Activated gamma-delta T cell treated with anti-CD3 and anti-CD28 coated beads, Interleukin-2, amount 50 U/mL, for 16 hours (primary cell): ENCODE measurements around the gene SUFU.
"Not testable (repeated sequence)": the region's sequence is repeated elsewhere in the genome, so short reads cannot be mapped to it uniquely, and the experiment has no call there.

Experiments used
- DNase-seq: peaks from one replicate; pipeline ENCODE4 v3.0.0-alpha.2; 2020; ENCODE audit warnings: low read depth

The SUFU gene

GRCh38 chr10:102652170-102652916, 148.6 kb downstream of the SUFU start:
- no peak for DNase-seq

DNA sequence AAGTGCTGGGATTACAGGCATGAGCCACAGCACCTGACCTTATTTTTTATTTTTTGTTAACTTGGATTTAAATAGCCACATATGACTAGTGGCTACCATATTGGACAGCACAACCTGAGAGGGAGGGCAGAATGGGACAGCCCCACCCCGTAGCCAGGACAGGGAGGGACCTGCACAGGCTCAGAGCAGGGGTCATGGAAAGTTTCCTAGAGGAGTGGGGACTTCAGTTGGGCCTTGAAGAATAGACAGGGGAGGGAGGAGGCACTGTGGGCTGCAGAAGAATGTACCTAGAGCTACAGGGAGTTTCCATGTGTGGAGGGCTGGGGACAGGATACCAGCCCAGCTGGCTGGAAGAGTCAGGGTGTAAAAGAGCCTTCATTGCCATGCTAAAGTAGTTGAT, 149.3 kb downstream of the SUFU start:
- DNase-seq = no peak

- no peak for DNase-seq
These were observed 150.8 kb downstream of the SUFU start for GRCh38 chr10:102654566-102654965.

- DNase-seq = no peak
These were observed 151.2 kb downstream of the SUFU start for GRCh38 chr10:102654969-102655368.

DNA sequence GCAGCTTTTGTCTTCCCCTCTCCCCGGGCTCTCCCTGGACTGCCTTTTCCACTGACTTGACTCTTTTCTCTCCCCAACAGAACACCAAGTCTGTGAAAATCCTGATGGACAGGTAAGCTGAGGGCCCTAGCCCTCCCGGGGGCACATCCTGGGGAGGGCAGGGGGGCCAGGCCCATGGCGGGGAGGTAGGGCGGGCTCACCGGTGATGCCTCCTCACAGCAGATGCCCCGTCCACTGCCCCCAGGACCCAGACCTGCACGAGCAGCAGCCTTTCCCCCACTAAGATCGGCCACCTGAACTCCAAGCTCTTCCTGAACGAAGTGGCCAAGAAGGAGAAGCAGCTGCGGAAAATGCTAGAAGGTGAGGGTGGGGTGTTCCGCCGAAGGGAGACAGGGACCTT, 152.3 kb downstream of the SUFU start:
- DNase-seq = no peak

GRCh38 chr10:102656791-102657371, 153.1 kb downstream of the SUFU start:
- no peak for DNase-seq

DNA sequence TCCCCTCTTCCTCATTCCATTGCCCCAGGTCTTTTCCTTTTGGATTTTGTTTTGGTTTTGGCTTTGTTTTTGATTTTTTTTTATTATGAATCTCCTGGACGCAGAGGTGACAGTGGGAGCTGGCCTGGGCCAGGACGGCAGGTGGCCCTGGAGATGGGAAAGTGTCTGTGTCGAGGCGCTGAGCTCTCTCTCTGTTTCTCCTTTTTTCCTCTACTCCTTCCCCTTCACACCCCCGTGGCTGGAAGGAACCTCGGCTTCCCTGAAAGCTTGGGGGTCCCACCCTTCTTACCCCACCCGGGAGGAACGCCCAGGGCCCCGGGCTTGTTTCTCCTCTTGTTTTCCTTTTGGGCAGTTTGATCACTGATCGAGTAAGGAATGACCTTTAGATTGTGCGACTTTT, 153.7 kb downstream of the SUFU start:
- no peak for DNase-seq

DNA sequence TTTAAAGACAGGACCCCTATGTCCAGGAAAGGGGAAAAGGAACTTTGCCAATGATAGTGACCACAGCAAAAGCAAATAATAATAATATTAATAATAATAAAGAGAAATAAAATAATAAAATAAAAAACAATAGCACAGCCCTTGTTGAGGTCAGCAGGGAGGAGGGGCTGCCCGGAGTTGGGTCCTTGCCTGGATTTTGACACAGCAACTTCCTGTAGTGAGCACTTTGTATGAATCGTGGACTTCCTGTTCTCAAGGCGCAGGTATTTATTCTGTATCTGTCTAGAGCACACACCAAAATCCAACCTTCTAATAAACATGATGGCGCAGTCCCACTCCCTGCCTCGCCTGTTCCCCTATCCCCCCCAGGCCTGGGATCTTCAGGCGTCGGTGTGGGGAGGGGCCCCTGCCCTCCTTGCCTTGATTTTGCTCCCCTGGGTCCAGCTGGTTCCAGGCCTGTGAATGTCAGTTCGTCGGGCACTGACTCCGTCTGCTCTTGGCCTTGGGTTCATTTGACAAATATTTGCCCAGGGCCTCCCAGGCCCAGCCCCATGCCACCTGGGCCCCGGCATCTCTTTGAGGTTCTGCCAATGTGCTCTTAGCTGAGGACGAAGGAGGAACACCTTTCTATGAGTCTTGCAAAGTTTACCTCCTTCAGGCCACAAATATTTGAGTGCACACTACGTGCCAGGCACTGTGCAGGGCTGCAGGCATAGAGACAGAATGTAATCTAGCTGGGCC, 154.4 kb downstream of the SUFU start:
- no peak for DNase-seq

DNA sequence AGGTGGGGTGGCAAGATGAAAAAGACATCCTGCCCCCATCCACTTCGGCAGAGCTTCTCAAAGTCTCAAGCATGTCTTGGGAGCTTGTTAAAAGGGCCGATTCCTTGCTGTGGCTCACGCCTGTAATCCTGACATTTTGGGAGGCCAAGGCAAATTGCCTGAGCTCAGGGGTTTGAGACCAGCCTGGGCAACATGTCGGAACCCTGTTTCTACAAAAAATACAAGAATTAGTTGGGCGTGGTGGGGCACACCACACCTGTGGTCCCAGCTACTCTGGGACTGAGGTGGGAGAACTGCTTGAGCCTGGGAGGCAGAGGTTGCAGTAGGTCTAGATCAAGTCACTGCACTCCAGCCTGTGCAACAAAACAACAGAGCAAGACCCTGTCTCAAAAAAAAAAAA, 155.0 kb downstream of the SUFU start:
- no peak for DNase-seq

DNA sequence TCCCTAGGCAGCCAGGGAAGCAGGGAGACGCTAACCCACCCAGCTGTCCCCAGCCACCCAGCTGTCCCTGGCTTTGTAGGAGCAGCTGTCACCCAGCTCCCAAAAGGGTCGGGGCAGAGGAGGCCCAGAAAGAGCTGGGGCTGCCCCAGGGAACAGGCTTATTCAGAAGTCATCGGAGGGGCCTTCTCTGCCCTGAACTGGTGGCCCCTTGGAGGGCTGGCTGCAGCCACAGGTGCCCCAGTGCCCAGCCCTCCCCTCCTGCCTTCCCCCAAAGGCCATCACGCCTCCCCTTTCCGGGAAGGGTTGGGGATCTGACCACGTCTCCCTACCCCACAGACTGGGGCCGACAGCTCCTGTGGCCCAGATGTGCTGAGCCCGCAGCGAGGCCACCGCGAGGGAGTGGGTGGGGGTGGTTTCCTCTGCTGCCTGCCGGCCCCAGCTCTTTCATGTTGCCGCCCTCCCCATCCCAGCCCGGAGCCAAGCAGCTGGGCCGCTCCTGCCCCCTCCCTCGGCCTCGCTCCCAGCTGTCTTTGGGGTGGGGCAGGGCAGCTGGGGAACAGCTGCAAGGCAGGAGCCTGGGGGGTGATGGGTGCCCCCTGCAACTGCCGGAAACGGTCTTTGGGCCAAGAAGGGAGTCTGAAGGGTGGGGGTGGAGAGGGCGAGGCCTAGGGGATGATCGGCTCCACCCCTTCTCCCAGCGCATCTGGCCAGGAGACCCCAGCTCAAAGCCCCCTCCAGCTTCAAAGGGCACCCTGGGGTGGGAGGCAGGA, 157.3 kb downstream of the SUFU start:
- peak; percentile 56 for DNase-seq

DNA sequence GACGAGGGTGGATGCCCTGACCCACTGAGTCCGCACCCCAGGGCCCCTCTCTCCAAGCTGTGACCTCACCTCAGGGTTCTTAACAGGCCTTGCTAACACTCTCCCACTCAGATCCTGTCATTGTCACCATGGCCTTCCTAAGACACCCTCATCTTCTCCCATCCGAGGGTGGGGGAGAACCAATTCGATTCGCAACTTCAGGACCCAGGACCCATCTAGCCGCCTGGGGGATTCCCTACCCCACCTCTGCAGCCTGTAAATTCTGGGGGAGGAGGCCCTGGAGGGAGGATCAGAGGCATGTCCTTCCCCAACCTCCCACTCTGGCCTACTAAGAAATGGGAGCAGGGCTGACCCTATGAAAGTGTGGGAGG, 157.9 kb downstream of the SUFU start:
- DNase-seq = no peak

DNA sequence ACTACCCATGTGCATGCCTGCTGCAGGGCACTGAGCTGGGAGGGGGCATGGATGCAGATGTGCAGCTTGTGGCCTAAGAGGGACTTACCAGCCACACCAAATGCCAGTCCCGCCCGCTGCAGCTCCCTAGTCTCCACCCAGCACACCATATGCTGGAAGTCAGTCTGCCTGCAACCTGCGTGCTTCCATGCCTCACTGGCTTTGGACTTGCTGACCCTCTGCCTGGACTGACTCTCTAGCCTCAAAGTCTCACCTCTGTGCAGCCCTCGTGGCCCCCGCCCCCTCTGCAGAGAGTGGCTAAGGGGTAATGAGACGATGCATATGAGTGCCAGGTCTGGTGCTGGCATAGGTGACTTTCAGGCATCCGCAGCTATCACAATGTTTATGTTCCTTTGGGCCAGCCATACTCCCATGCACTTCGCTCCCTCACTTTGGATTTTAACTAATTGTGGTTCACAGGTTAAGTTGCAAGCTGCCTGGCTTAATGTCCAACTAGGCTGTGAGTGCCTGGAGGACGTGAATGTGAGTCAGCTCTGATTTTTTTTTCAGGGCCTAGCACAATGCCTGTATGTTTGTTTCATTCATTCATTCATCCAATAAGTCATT, 162.2 kb downstream of the SUFU start:
- DNase-seq = no peak

DNA sequence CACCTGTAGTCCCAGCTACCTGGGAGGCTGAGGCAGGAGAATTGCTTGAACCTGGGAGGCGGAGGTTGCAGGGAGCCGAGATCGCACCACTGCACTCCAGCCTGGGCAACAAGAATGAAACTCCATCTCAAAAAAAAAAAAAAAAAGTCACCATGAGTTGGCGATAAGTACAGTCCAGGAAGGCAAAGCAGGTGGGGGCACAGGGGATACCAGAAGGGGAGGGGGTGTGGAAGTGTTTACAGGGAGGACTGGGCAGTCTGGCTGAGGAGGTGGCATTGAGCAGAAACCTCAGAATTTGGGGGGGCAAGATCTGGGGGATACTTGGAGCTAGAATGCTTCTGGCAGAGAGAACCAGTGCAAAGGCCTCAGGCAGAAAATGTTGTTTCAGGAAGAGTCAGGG, 163.6 kb downstream of the SUFU start:
- not testable (repeated sequence) for DNase-seq

- DNase-seq = no peak
These were observed 164.7 kb downstream of the SUFU start for GRCh38 chr10:102668326-102669107.

DNA sequence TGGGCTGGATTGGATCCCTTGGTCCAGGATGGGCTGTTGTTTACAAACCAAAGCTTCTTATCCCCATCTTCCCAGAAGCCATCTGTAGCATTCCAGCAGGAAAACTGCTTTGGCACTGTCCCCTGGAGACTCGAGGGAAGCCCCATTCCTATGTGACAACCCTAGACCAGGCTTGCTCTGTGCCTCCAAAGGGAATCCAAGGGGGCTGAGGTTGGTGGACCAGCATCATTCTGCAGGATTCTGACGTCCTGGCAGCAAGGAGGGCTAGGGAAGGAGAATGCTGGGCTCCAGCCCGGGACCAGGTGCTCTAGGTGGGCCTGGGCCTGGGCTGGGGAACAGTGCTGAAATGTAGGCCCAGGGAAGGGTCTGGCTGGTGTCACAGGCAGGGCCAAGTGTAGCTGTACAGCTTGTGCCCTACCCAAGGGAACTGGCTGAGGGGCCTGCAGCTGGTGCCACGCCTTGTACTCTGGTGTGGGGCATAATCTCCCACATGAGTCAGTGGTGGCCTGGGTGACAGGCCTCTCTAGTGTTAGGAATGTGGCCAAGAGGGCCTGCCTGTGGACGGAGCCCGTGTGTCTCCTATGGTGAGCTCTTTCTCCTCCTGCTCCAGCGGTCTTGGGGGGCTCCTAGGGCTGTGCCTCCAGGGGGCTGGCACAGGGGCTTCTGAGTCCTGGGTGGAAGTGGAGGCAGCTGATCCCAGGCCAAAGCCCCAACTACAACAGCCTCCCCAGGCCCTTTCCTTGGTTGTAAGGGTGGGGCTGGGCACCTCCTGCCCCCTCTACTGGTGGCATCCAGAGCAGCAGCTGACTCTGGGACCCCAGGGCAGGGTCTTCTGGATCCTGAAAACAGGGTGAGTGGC, 165.7 kb downstream of the SUFU start:
- DNase-seq = no peak

GRCh38 chr10:102670065-102670670, 166.4 kb downstream of the SUFU start:
- no peak for DNase-seq

- DNase-seq = no peak
These were observed 167.2 kb downstream of the SUFU start for GRCh38 chr10:102670871-102671434.

DNA sequence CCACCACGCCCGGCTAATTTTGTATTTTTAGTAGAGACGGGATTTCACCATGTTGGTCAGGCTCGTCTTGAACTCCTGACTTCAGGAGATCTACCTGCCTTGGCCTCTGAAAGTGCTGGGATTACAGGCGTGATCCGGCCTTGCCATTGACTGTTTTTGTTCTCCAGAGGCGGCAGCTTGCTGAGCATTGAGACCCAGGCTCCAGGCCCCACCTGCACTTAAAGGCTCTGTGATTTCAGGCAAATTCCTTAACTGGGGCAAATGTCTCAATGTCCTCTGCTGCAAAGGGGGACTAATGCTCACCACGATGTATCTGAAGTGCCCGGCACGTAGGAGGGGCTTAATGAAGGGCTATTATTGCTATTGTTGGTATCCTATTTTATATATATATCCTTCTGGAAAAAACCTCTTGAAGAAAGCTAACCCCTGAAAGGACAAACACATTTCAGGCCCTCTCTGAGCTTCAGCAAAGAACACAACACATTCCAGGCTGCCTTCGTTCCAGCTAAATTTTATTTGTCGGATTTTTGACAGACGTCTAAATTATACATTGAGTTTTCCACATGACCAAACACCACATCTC, 169.6 kb downstream of the SUFU start:
- DNase-seq = no peak

- DNase-seq = peak; percentile 48
These were observed 170.2 kb downstream of the SUFU start for GRCh38 chr10:102673819-102674511.
